ENCODE measurements around the gene RAB9A. TPM values are rescaled to one million over a fixed set of nuclear protein-coding genes. Genes with fewer than 3 reads are reported as not detected.
"Not testable (repeated sequence)": the region's sequence is repeated elsewhere in the genome, so short reads cannot be mapped to it uniquely, and the experiment has no call there.

The RAB9A gene
- total RNA-seq (2013), result 43.1 TPM
- polyA plus RNA-seq, result 10 to 100 TPM; 17.9 to 38.1 (median 30.8) TPM
- 10.4 and 11.5 TPM in 2 replicates for polyA minus RNA-seq
- total RNA-seq, result 33.7 to 114 (median 69.1) reads per million in 11 experiments

GRCh38 chrX:13688958-13689740 is at the start of gene RAB9A:
Gene RAB9A (plus strand): TSS chrX:13689128. CDS start chrX:13708747, 19,619 bp downstream.
- WGBS (ENCODE audit: insufficient coverage), result under 1% methylated on average over 35 of the region's 68 CpGs
- TF ChIP-seq CTCF (IDR thresholded peaks at IDR 0.05), result no peak
- peak within 1 kb of the TSS; percentile 83 to 92 for H3K4me3 Mint-ChIP-seq
- H3K4me1 ChIP-seq (ENCODE audit: control insufficient read depth in 1 of 2, insufficient read depth in 2 of 2, low read length in 2 of 2), result peaks cover 35 to 39% of the 10 kb centered on the region in 2 donors
- H3K4me3 ChIP-seq (replicated peaks in 1 of 3; ENCODE audit: low read depth in 2 of 3, low read length in 3 of 3), result peak within 1 kb of the TSS; percentile 75 to 91 (median 85)
- H3K9me3 ChIP-seq (replicated peaks in 1 of 2; ENCODE audit: control insufficient read depth in 1 of 2, insufficient read depth in 1 of 2, low read length in 2 of 2), result no peaks in the 10 kb centered on the region
- peak within 1 kb of the TSS; percentile 73 for H2AFZ ChIP-seq (ENCODE audit: insufficient read depth, low read depth, low read length, poor library complexity, severe bottlenecking)
- peaks cover 0 to 38% (median 0%) of the 10 kb centered on the region in 3 donors for H3K27me3 Mint-ChIP-seq (ENCODE audit: low read depth in 3 of 3)
- intact Hi-C loops (cut with micrococcal nuclease), result no loop called here
- H3K27me3 ChIP-seq (ENCODE audit: control insufficient read depth in 2 of 2, insufficient read depth in 2 of 2, low read length in 2 of 2), result peaks cover 0 to 12% of the 10 kb centered on the region in 2 donors
- H3K36me3 ChIP-seq (replicated peaks in 1 of 2; ENCODE audit: control insufficient read depth in 1 of 2, insufficient read depth in 2 of 2, low read length in 2 of 2), result no peaks in the 10 kb centered on the region
- H3K4me2 ChIP-seq (replicated peaks; ENCODE audit: extremely low read depth, low read length, poor library complexity, severe bottlenecking), result peak within 1 kb of the TSS; percentile 71
- peak within 1 kb of the TSS; percentile 87 to 97 (median 94) for H3K27ac Mint-ChIP-seq
- H3K9ac ChIP-seq (ENCODE audit: insufficient read depth, low read length, poor library complexity, severe bottlenecking), result peak within 1 kb of the TSS; percentile 94
- peaks cover 44% of the 10 kb centered on the region for H3K4me1 Mint-ChIP-seq
- no peaks in the 10 kb centered on the region for H3K36me3 Mint-ChIP-seq
- peak within 1 kb of the TSS; percentile 93 to 94 for H3K27ac ChIP-seq (ENCODE audit: low read depth in 1 of 2, low read length in 2 of 2)
- H4K20me1 ChIP-seq (ENCODE audit: insufficient read depth, low read length), result peaks cover 21% of the 10 kb centered on the region
- peaks cover 62% of the 10 kb centered on the region for H3K79me2 ChIP-seq (ENCODE audit: insufficient read depth, low read length)
- DNase-seq, result peak; percentile 51 to 62 (median 54)
- H3K9me3 Mint-ChIP-seq, result peaks cover 0 to 6% (median 0%) of the 10 kb centered on the region in 7 donors

- H3K36me3 ChIP-seq (replicated peaks in 1 of 2; ENCODE audit: control insufficient read depth in 1 of 2, insufficient read depth in 2 of 2, low read length in 2 of 2); H3K27ac ChIP-seq (ENCODE audit: low read depth in 1 of 2, low read length in 2 of 2); H3K4me2 ChIP-seq (replicated peaks; ENCODE audit: extremely low read depth, low read length, poor library complexity, severe bottlenecking); intact Hi-C loops (cut with micrococcal nuclease); H2AFZ ChIP-seq (ENCODE audit: insufficient read depth, low read depth, low read length, poor library complexity, severe bottlenecking); H3K4me1 Mint-ChIP-seq; DNase-seq; H3K4me1 ChIP-seq (ENCODE audit: control insufficient read depth in 1 of 2, insufficient read depth in 2 of 2, low read length in 2 of 2); H3K4me3 ChIP-seq (replicated peaks in 1 of 3; ENCODE audit: low read depth in 2 of 3, low read length in 3 of 3); H3K9ac ChIP-seq (ENCODE audit: insufficient read depth, low read length, poor library complexity, severe bottlenecking); H3K27ac Mint-ChIP-seq; H4K20me1 ChIP-seq (ENCODE audit: insufficient read depth, low read length); H3K36me3 Mint-ChIP-seq; H3K79me2 ChIP-seq (ENCODE audit: insufficient read depth, low read length); H3K27me3 ChIP-seq (ENCODE audit: control insufficient read depth in 2 of 2, insufficient read depth in 2 of 2, low read length in 2 of 2); H3K4me3 Mint-ChIP-seq: not testable (repeated sequence)
- H3K9me3 ChIP-seq (replicated peaks in 1 of 2; ENCODE audit: control insufficient read depth in 1 of 2, insufficient read depth in 1 of 2, low read length in 2 of 2), result peaks cover 15 to 24% of the 10 kb centered on the region in 2 donors
- H3K27me3 Mint-ChIP-seq (ENCODE audit: low read depth in 3 of 3), result peaks cover 0 to 19% (median 2%) of the 10 kb centered on the region in 3 donors
- no CpG with 5 or more reads among the region's 4 CpGs for WGBS (ENCODE audit: insufficient coverage)
- peaks cover 2 to 40% (median 24%) of the 10 kb centered on the region in 7 donors for H3K9me3 Mint-ChIP-seq
Observed at GRCh38 chrX:13641684-13642083, 47.2 kb upstream of the RAB9A start.

Measured in CD14-positive monocyte (primary cell).